Esophagus squamous epithelium (tissue), 4 donors: ENCODE data around the gene ANKFY1.

Source experiments
- POLR2A ChIP-seq, 4 donors: fragments of 450-650 bp; IDR thresholded peaks; one replicate each; pipeline ENCODE4 v1.6.1; 2017; ENCODE audit warnings: antibody characterized with exemption in 4 of 4, mild to moderate bottlenecking in 4 of 4, moderate library complexity in 3 of 4
- TF ChIP-seq, protein P1 (sequence below), 6 experiments: fragments of 450-650 bp in 4 of 6; fragments of 200-600 bp in 2 of 6; sonication (generic) in 2 of 6; IDR thresholded peaks; one replicate each; pipeline ENCODE4 v1.5.1; 2016 to 2019; ENCODE audit warnings: antibody characterized with exemption in 6 of 6, mild to moderate bottlenecking in 4 of 6, moderate library complexity in 4 of 6

DNA sequence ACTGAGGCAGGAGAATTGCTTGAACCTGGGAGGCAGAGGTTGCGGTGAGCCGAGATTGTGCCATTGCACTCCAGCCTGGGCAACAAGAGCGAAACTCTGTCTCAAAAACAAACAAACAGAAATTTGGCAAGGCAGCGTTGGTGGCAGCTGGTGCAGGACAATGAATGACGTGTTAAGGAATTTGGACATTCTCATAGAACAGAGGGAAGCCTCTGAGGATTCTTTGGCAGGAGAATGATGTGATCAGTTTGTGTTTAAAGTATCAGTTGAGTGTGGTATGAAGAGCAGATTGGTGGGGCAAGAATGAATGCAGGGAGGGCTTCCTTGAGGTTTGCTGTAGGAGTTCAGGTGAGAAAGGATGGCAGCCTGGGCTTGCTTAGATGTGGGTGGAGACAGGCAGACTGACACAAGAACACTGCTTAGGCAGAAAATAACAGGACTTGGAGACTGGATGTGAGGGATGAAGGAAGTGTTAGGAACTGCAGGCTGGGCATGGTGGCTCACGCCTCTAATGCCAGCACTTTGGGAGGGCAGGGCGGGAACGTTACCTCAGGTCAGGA lies 115.9 kb downstream of the ANKFY1 start:
- TF ChIP-seq, protein P1, sequence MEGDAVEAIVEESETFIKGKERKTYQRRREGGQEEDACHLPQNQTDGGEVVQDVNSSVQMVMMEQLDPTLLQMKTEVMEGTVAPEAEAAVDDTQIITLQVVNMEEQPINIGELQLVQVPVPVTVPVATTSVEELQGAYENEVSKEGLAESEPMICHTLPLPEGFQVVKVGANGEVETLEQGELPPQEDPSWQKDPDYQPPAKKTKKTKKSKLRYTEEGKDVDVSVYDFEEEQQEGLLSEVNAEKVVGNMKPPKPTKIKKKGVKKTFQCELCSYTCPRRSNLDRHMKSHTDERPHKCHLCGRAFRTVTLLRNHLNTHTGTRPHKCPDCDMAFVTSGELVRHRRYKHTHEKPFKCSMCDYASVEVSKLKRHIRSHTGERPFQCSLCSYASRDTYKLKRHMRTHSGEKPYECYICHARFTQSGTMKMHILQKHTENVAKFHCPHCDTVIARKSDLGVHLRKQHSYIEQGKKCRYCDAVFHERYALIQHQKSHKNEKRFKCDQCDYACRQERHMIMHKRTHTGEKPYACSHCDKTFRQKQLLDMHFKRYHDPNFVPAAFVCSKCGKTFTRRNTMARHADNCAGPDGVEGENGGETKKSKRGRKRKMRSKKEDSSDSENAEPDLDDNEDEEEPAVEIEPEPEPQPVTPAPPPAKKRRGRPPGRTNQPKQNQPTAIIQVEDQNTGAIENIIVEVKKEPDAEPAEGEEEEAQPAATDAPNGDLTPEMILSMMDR (IDR thresholded peaks at IDR 0.05) = no peak
- TF ChIP-seq POLR2A (IDR thresholded peaks at IDR 0.05) = no peak
